Endothelial cell (in vitro differentiated cells): ENCODE results near the gene CBFA2T3. TPM values are rescaled to one million over a fixed set of nuclear protein-coding genes. Genes with fewer than 3 reads are reported as not detected.
A peak's percentile ranks its signal among the peaks of the same experiment; 100 is the strongest.

ENCODE experiments used
- DNase-seq: peaks from one replicate; pipeline ENCODE4 v3.0.0; 2021; ENCODE audit warnings: low spot score
- H3K27ac Mint-ChIP-seq: one replicate; pipeline ENCODE4 v1.8.0; 2021; ENCODE audit warnings: mixed read lengths, inconsistent platforms; ENCODE audit not compliant: unreplicated experiment
- H3K27me3 Mint-ChIP-seq: one replicate; pipeline ENCODE4 v1.8.0; 2021; ENCODE audit warnings: mild to moderate bottlenecking, moderate library complexity, mixed read lengths, inconsistent platforms; ENCODE audit not compliant: unreplicated experiment
- H3K36me3 Mint-ChIP-seq: one replicate; pipeline ENCODE4 v1.8.0; 2021; ENCODE audit warnings: mild to moderate bottlenecking, low read depth, mixed read lengths, inconsistent platforms; ENCODE audit not compliant: unreplicated experiment
- H3K4me1 Mint-ChIP-seq: one replicate; pipeline ENCODE4 v1.8.0; 2021; ENCODE audit warnings: mild to moderate bottlenecking, mixed read lengths, inconsistent platforms; ENCODE audit not compliant: unreplicated experiment
- H3K4me3 Mint-ChIP-seq: one replicate; pipeline ENCODE4 v1.8.0; 2021; ENCODE audit warnings: mild to moderate bottlenecking, mixed read lengths, inconsistent platforms; ENCODE audit not compliant: unreplicated experiment
- H3K9me3 Mint-ChIP-seq: one replicate; pipeline ENCODE4 v1.8.0; 2021; ENCODE audit warnings: mixed read lengths, inconsistent platforms; ENCODE audit not compliant: unreplicated experiment
- total RNA-seq: library from RNA; stranded (reverse); fragmentation: NEBNext Ultra II Directional; extraction: Animal tissue kit (Norgen Biotek cat#: 25700); gene quantifications from one replicate; pipeline ENCODE4 v1.2.1, GENCODE V29; 2021; ENCODE audit not compliant: unreplicated experiment
- TF ChIP-seq, protein P1 (sequence below): fragments of 200-600 bp; sonication (generic); IDR thresholded peaks from one replicate; pipeline ENCODE4 v1.5.0; 2021; ENCODE audit warnings: antibody characterized with exemption; ENCODE audit not compliant: unreplicated experiment

CBFA2T3 gene
- total RNA-seq, 1 donor from 2014 or later = 1.6 TPM

DNA sequence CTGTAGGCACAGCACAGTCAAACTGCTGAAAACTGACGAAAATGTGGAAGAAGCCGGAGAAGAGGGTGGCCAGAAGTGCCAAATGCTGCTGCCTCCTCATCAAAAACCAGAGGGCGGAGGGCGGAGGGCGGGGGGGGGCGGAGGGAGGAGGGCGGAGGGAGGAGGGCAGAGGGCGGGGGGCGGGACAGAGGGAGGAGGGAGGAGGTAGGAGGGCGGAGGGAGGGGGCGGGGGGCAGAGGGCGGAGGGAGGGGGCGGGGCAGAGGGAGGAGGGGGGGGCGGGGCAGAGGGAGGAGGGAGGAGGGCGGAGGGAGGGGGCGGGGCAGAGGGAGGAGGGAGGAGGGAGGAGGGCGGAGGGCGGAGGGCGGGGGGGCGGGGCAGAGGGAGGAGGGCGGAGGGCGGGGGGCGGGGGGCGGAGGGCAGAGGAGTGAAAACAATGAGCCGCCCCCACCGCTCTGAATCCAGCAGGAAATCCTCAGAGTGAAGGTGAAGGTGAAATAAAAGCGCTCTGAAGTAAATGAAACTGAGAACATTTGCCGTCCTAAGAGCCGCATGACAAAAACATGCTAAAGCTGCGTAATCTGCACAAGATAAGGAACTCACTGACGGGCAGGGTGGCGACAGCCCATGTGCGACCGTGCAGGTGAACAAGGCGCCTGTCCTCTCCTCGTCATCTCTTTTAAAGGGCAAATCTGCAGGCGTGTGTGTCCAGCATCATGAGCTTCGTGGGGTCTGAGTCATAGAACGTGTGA lies 22.6 kb upstream of the CBFA2T3 start:
- peaks cover 9% of the 10 kb centered on the region for H3K36me3 Mint-ChIP-seq
- H3K4me1 Mint-ChIP-seq = peaks cover 8% of the 10 kb centered on the region
- H3K27me3 Mint-ChIP-seq = peaks cover 18% of the 10 kb centered on the region
- no peak overlapping the region for H3K27ac Mint-ChIP-seq
- peak overlapping the region; percentile 79 for H3K4me3 Mint-ChIP-seq
- peaks cover 5% of the 10 kb centered on the region for H3K9me3 Mint-ChIP-seq
- TF ChIP-seq, protein P1, sequence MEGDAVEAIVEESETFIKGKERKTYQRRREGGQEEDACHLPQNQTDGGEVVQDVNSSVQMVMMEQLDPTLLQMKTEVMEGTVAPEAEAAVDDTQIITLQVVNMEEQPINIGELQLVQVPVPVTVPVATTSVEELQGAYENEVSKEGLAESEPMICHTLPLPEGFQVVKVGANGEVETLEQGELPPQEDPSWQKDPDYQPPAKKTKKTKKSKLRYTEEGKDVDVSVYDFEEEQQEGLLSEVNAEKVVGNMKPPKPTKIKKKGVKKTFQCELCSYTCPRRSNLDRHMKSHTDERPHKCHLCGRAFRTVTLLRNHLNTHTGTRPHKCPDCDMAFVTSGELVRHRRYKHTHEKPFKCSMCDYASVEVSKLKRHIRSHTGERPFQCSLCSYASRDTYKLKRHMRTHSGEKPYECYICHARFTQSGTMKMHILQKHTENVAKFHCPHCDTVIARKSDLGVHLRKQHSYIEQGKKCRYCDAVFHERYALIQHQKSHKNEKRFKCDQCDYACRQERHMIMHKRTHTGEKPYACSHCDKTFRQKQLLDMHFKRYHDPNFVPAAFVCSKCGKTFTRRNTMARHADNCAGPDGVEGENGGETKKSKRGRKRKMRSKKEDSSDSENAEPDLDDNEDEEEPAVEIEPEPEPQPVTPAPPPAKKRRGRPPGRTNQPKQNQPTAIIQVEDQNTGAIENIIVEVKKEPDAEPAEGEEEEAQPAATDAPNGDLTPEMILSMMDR = no peak
- DNase-seq = no peak

DNA sequence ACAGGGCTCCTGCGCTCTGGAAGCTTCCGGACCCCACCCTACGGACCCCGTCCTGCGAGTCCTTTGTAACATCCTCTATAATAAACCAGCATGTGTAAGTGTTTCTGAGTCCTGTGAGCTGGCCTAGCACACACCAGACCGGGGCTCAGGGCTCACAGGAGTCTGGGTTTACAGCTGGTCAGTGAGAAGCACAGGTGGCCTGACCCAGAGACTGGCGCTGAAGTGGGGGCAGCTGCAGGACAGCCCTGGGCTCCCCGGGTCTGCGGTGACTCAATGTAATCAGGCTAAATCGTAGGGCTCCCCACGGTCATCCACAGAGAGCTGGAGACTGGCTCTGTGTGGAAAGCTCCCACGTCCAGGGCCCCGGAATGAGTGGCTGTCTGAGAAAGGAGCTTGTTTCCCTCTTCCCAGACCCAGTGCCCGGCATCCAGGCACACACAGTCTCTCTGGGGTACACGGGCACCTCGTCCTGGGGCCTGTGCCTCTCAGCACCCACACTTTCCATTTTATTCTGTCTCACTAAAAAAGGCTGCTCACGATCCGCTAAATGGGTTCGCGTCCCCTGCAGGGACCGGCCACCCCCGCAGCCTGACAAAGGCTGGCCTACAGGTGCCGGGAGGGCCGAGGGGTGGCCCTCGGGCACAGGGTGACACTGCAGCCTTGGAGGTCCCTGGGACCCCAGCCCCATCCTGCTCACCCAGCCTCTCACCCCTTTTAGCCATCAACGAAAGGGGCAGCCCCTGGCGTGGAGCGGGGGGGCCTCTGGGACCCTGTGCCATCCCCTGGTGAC lies 18.9 kb upstream of the CBFA2T3 start:
- H3K27ac Mint-ChIP-seq = no peak overlapping the region
- peaks cover 5% of the 10 kb centered on the region for H3K9me3 Mint-ChIP-seq
- H3K36me3 Mint-ChIP-seq = peaks cover 9% of the 10 kb centered on the region
- peaks cover 11% of the 10 kb centered on the region for H3K27me3 Mint-ChIP-seq
- DNase-seq = no peak
- H3K4me3 Mint-ChIP-seq = no peak overlapping the region
- peaks cover 8% of the 10 kb centered on the region for H3K4me1 Mint-ChIP-seq
- TF ChIP-seq, protein P1 = no peak

DNA sequence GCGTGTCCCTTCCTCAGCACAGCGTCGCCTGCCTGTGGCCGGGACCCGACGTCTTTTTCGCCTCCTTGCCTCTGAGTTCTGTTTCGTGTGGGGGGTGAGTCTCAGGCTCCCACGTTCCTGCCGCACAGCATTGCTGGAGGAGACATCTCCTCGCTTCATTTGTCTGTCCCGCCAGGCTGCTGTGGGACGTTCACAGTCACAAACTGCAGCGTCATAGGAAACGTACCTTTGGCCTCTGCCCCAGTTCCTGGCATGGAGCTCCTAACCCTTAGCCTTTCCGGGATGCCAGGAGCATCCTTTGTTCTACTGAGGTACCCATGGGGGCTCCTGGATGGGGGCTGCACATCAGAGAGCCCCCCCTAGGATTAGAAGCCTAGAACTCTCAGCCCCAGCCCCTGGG lies 18.2 kb upstream of the CBFA2T3 start:
- Mint-ChIP-seq H3K27me3 (peaks cover 11% of the 10 kb centered on the region), H3K4me1 (peaks cover 8% of the 10 kb centered on the region), H3K9me3 (peaks cover 5% of the 10 kb centered on the region), H3K36me3 (peaks cover 9% of the 10 kb centered on the region), H3K27ac (peak overlapping the region; percentile 38), H3K4me3 (no peak overlapping the region)
- TF ChIP-seq, protein P1 = no peak
- no peak for DNase-seq

DNA sequence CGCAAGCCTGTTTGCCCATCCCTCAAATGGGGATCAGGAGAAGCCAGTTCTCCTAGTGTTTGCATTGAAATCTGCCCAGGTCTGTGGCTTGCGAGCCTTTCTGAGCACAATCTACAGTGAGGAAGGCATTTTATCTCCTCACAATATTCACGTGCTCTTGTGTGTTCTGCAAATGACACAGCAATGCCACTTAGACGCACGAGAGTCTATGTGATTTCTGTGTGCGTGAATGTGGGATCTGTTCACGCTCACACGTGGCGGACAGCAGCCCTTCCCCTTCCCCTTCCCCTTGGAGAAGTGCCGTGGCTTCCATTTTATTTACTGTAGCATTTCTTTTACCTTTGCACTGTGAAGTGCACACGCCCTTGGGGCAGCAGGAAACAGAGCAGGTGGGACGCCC lies 17.7 kb upstream of the CBFA2T3 start:
- Mint-ChIP-seq H3K4me1 (peaks cover 4% of the 10 kb centered on the region), H3K27me3 (peaks cover 8% of the 10 kb centered on the region), H3K9me3 (peaks cover 5% of the 10 kb centered on the region), H3K36me3 (peaks cover 9% of the 10 kb centered on the region), H3K27ac (no peak overlapping the region), H3K4me3 (no peak overlapping the region)
- TF ChIP-seq, protein P1 = no peak
- no peak for DNase-seq
